Measurements from ENCODE around the gene LRRC56. TPM values are rescaled to one million over a fixed set of nuclear protein-coding genes. Genes with fewer than 3 reads are reported as not detected.
A peak's percentile ranks its signal among the peaks of the same experiment; 100 is the strongest.

The LRRC56 gene
- total RNA-seq, 2 experiments from 2014 or later, result 2.4 TPM

GRCh38 chr11:530960-531831 is 6.1 kb upstream of the LRRC56 start:
- H3K36me3 ChIP-seq (ENCODE audit: insufficient read depth, low read length), result peaks cover 26% of the 10 kb centered on the region
- H3K36me3 Mint-ChIP-seq (ENCODE audit: low read depth), result peaks cover 12% of the 10 kb centered on the region
- intact Hi-C loops (cut with DNase I, micrococcal nuclease), result no loop called here
- POLR2A ChIA-PET, result no interaction called here
- peaks cover 2% of the 10 kb centered on the region for H3K4me1 Mint-ChIP-seq (ENCODE audit: low read depth)
- H3K4me3 Mint-ChIP-seq, result peak overlapping the region; percentile 66
- H3K27me3 Mint-ChIP-seq, result no peaks in the 10 kb centered on the region
- H3K27ac ChIP-seq (ENCODE audit: low read depth in 1 of 2, low read length in 2 of 2), result no peak overlapping the region
- no peak overlapping the region for H3K4me3 ChIP-seq (ENCODE audit: low read length)
- CTCF ChIA-PET, result no interaction called here
- H3K9me3 Mint-ChIP-seq, result no peaks in the 10 kb centered on the region
- peaks cover 19% of the 10 kb centered on the region for H3K4me1 ChIP-seq (ENCODE audit: insufficient read depth, low read length)
- DNase-seq, result no peak
- no peak for ATAC-seq (ENCODE audit: poor library complexity)
- H3K27ac Mint-ChIP-seq, result no peak overlapping the region
- TF ChIP-seq, protein P1, sequence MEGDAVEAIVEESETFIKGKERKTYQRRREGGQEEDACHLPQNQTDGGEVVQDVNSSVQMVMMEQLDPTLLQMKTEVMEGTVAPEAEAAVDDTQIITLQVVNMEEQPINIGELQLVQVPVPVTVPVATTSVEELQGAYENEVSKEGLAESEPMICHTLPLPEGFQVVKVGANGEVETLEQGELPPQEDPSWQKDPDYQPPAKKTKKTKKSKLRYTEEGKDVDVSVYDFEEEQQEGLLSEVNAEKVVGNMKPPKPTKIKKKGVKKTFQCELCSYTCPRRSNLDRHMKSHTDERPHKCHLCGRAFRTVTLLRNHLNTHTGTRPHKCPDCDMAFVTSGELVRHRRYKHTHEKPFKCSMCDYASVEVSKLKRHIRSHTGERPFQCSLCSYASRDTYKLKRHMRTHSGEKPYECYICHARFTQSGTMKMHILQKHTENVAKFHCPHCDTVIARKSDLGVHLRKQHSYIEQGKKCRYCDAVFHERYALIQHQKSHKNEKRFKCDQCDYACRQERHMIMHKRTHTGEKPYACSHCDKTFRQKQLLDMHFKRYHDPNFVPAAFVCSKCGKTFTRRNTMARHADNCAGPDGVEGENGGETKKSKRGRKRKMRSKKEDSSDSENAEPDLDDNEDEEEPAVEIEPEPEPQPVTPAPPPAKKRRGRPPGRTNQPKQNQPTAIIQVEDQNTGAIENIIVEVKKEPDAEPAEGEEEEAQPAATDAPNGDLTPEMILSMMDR (IDR thresholded peaks at IDR 0.05), result no peak
- H3K9me3 ChIP-seq (ENCODE audit: control insufficient read depth in 1 of 2, insufficient read depth in 1 of 2, low read length in 2 of 2), result no peaks in the 10 kb centered on the region
- no peaks in the 10 kb centered on the region for H3K27me3 ChIP-seq (ENCODE audit: control insufficient read depth in 1 of 2, insufficient read depth in 2 of 2, low read length in 2 of 2)

- ChIA-PET POLR2A (no interaction called here), CTCF (no interaction called here)
- no peak overlapping the region for H3K27ac Mint-ChIP-seq
- peaks cover 5% of the 10 kb centered on the region for H3K4me1 Mint-ChIP-seq (ENCODE audit: low read depth)
- H3K4me3 Mint-ChIP-seq, result peak overlapping the region; percentile 66
- H3K9me3 ChIP-seq (ENCODE audit: control insufficient read depth in 1 of 2, insufficient read depth in 1 of 2, low read length in 2 of 2), result no peaks in the 10 kb centered on the region
- DNase-seq (no peak), ATAC-seq (ENCODE audit: poor library complexity) (no peak)
- H3K4me1 ChIP-seq (ENCODE audit: insufficient read depth, low read length), result peaks cover 27% of the 10 kb centered on the region
- intact Hi-C loops (cut with DNase I, micrococcal nuclease), result no loop called here
- peaks cover 26% of the 10 kb centered on the region for H3K36me3 ChIP-seq (ENCODE audit: insufficient read depth, low read length)
- H3K27me3 ChIP-seq (ENCODE audit: control insufficient read depth in 1 of 2, insufficient read depth in 2 of 2, low read length in 2 of 2), result no peaks in the 10 kb centered on the region
- no peak overlapping the region for H3K27ac ChIP-seq (ENCODE audit: low read depth in 1 of 2, low read length in 2 of 2)
- TF ChIP-seq, protein P1 (IDR thresholded peaks at IDR 0.05), result no peak
- H3K9me3 Mint-ChIP-seq, result no peaks in the 10 kb centered on the region
- peaks cover 13% of the 10 kb centered on the region for H3K36me3 Mint-ChIP-seq (ENCODE audit: low read depth)
- no peaks in the 10 kb centered on the region for H3K27me3 Mint-ChIP-seq
- H3K4me3 ChIP-seq (ENCODE audit: low read length), result no peak overlapping the region
Observed at GRCh38 chr11:531919-532526, 5.3 kb upstream of the LRRC56 start.

- POLR2A ChIA-PET, result no interaction called here
- DNase-seq (peak in 1 of 14 experiments; percentile 42), ATAC-seq (ENCODE audit: poor library complexity) (no peak)
- TF ChIP-seq, protein P1 (IDR thresholded peaks at IDR 0.05), result no peak
- Mint-ChIP-seq H3K4me1 (ENCODE audit: low read depth) (peaks cover 10% of the 10 kb centered on the region), H3K27me3 (no peaks in the 10 kb centered on the region), H3K4me3 (peak overlapping the region; percentile 66), H3K9me3 (no peaks in the 10 kb centered on the region), H3K27ac (no peak overlapping the region), H3K36me3 (ENCODE audit: low read depth) (peaks cover 13% of the 10 kb centered on the region)
- H3K27me3 ChIP-seq (ENCODE audit: control insufficient read depth in 1 of 2, insufficient read depth in 2 of 2, low read length in 2 of 2), result no peaks in the 10 kb centered on the region
- H3K27ac ChIP-seq (ENCODE audit: low read depth in 1 of 2, low read length in 2 of 2), result no peak overlapping the region
- no peak overlapping the region for H3K4me3 ChIP-seq (ENCODE audit: low read length)
- intact Hi-C loops (cut with DNase I, micrococcal nuclease), result no loop called here
- peaks cover 33% of the 10 kb centered on the region for H3K4me1 ChIP-seq (ENCODE audit: insufficient read depth, low read length)
- no peaks in the 10 kb centered on the region for H3K9me3 ChIP-seq (ENCODE audit: control insufficient read depth in 1 of 2, insufficient read depth in 1 of 2, low read length in 2 of 2)
- peaks cover 26% of the 10 kb centered on the region for H3K36me3 ChIP-seq (ENCODE audit: insufficient read depth, low read length)
- CTCF ChIA-PET, result no interaction called here
Observed at GRCh38 chr11:532527-532985, 4.8 kb upstream of the LRRC56 start.

Data from CD4-positive, alpha-beta T cell (primary cell).